HG02943 (cell line): ENCODE data around the gene CRYBG2.
"Not testable (repeated sequence)": the region's sequence is repeated elsewhere in the genome, so short reads cannot be mapped to it uniquely, and the experiment has no call there.

Source experiments
- ATAC-seq: cut with Tn5 transposase; IDR thresholded peaks from one replicate; pipeline ENCODE4 v1.9.1; 2021; ENCODE audit warnings: mild to moderate bottlenecking, low read depth, moderate library complexity; ENCODE audit not compliant: unreplicated experiment

The CRYBG2 gene

GRCh38 chr1:26351590-26352337 is 2.2 kb downstream of the CRYBG2 start:
- no peak for ATAC-seq

DNA sequence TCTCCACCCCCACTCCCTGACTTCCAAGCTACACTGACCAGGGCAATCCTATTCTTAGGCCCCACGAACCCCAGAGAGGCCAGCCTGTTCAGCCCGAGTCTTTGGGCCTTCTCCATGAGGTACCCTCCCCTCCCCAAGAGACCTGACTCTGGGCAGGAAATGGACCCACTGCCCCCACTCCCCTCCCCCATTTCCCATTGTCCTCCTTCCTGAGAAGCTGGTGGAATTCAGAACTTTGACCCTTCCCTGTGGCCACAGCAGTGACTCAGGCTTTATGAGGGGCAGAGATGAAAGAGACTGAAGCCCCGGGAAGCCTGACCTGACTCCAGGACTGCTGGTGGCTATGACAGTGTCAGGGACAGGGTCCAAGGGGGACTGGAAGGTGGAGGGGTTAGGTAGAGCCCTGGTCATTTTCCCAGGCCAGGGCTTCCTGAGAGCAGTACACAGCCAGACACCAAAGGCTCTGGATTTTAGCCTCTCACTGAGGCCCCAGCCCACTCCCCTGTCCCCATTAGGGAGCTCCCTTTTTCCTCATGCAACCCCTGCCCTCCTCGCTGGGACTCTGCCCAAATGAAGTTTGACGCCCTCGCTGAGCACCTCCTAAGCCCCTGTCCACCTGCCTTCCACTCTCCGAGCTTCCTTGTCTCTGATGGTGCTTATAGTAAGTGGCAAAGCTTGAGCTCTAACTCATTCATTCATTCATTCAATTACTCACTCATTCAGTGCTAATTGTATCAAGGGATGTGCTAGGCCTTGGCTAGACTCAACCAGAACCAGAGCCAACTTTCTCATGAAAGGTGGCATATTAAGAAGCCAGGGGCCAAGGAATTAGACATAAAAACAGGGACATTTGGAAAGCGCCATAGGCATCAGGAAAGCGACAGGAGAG is 3.0 kb downstream of the CRYBG2 start:
- no peak for ATAC-seq

GRCh38 chr1:26350343-26350700 is 3.6 kb downstream of the CRYBG2 start:
- no peak for ATAC-seq

DNA sequence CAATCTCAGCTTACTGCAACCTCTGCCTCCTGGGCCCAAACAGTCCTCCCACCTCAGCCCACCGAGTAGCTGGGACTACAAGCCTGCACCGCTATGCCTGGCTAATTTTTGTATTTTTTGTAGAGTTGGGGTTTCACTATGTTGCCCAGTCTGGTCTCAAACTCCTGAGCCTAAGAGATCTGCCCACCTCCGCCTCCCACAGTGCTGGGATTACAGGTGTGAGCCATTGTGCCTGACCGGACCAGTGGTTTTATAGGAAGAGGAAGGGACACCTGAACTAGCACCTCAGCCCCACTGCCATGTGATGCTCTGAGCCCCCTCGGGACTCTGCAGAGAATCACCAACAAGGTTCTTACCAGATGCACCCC is 4.1 kb downstream of the CRYBG2 start:
- no peak for ATAC-seq

DNA sequence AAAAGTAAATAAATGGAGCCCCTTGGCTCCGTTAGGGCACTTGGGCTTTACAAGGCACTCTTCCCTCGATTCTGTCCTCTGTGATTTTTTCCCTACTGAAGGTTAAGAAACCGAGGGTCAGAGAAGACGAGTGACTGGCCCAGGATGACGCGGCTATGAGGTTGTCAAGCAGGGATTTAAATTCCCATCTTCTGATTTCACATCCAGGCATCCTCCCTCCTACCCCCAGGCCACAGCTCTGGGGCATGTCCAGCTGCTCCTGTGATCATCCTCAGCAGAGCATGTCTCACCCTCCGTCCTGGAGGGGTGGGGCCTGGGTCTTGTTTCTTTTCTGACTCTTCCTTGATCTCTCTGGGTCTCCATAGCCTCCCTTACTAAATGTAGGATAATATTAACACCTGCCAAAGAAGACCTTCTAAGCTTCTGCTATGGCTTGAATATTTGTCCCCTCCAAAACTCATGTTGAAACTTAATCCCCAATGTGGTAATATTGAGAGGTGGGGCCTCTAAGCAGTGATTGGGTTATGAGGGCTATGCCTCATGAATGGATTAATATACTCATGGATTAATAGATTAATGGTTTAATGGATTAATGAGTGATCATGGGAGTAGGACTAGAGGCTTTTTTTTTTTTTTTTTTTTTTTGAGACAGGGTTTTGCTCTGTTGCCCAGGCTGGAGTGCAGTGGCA is 4.6 kb downstream of the CRYBG2 start:
- ATAC-seq: no peak

DNA sequence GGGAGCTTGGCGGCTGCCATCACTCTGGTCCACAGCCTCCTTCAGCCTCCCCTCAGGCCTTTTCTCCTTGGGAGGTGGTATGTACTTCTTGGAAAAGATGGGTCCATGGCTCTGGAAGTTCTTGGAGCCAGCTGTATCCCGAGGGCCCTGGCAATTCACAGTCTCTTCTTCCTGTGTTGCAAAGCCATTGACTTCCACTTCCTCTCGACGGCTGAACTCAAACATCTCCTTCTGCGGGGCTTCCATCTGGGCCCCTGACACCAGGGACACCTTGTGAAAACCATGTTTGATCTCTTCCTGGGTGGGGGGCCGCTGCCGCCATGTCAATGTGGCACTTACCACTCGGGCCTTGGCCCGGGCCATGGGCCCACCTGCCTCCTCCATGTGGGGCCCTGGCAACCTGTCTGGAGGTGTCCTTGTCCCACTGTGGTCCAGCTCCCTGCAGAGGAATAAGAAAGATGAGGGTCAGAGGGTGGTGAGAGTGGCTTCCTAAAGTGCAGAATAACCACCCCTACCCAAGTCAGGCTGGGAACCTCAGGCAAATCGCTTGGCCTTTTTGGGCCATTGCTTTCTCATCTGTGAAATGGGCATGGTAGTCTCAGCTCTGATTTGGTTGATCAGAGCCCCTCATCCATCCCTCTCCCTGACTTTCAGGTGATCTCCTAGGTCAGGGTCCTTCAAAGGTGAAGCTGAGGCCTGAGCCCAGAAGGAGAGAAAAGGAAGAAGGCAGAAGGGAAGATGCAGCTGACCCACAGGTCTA is 7.5 kb downstream of the CRYBG2 start:
- no peak for ATAC-seq

DNA sequence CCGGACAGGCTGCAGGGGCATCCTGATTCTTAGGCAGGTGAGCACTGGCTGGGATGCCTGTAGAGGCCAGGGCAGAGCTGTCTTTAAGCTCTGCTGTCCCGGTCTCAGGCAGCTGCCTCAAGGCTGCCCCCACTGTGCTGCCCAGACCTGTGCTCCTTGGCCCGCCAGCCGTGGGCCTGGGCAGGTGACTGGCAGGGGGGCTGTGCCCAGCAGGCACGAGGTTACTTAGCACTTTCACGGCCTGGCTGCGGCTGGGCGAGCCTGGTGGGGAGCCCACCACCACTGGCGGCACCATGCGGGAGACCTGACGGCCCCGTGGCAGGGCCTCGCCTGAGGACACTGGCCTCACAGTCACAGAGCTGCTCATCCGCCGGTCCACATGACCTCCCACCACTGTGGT is 8.2 kb downstream of the CRYBG2 start:
- ATAC-seq: no peak

- no peak for ATAC-seq
Measured at GRCh38 chr1:26344147-26344920, 9.6 kb downstream of the CRYBG2 start.

GRCh38 chr1:26340047-26340481 is 13.9 kb downstream of the CRYBG2 start:
- ATAC-seq: no peak

- no peak for ATAC-seq
Measured at GRCh38 chr1:26338670-26339069, 15.3 kb downstream of the CRYBG2 start.

GRCh38 chr1:26337625-26338024 is 16.3 kb downstream of the CRYBG2 start:
- ATAC-seq: no peak

DNA sequence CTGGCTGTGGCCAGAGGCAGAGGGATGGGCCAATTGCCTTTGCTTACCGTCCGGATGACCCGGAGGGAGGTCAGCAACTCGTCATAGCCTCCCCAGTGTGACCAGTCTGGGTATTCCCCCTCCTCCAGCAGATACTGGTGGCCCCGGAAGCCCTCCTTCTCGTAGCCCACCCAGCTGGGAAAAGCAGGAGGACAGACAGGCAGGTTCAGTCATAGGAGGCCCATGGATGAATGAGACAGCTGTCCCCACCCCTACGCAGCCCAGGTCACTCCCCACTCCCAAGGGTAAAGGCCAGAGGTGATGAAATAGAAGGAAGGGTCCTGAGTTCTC is 16.8 kb downstream of the CRYBG2 start:
- no peak for ATAC-seq

DNA sequence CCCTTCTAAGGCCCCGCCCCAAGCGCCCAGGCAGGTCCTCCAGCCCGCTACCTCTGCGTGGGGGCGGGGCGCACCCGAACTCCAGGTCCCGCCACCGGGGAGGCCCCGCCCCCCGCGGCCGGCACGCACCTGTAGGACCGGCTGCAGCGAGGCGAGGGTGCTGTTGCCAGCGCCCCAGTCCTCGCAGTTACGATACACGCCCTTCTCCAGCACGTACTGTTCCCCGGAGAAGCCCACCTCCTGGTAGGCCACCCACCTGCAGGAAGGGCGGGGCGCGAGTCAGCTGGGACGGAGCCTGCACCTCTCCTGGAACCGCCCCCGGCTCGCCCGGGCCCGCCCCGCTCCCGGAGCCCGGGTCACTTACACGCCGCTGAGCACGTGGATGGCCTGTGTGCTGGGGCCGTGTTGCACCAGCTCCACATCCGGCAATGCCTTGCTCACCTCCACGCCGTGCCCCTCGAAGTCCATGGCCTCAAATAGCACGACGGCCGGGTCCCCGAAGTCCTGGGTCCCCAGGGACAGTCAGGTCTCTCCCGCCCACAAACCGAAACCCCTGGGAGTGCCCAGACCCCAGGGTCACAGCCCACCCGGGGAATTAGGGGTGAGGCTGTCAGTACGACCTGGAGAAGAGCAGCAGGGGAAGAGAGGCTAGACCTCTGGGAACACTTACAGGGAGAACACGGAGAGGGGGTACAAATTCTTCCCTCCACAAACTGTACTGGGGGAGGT is 17.3 kb downstream of the CRYBG2 start:
- ATAC-seq: no peak

DNA sequence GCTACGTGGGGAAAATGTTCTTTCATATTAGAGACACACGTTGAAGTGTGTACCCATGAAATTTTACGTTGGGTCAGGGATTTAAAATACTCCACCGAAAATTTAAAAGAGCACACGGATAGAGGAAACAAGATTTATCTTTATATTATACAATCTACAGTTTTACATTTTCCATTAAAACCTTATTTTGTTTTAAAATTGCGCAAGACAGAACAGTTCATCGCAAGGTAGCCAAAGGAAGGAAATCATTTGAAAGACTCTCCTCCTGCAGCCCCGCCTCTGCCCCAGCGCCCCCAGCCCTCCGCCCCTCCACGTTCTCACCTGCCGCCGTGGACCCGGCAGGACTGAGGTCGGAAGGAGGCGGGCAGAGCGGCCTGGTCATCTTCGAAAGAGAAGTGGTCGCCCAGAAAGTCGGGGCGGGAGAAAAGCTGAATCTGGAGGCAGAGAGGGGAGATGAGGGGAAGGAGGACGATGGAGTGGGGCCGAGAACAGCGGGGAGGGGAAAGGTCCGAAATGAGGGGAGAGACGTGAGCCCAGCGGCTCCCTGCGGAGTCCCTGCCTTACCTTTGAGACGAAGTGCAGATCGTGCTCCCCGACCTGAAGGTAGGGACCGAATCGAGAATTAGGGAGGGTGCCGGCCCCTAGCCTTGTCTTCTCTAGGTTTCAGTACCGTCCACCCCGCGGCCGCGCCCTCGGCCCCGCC is 18.0 kb downstream of the CRYBG2 start:
- no peak for ATAC-seq

GRCh38 chr1:26333312-26333711 is 20.6 kb downstream of the CRYBG2 start:
- not testable (repeated sequence) for ATAC-seq

GRCh38 chr1:26330276-26330675 is 23.7 kb downstream of the CRYBG2 start:
- ATAC-seq: no peak

DNA sequence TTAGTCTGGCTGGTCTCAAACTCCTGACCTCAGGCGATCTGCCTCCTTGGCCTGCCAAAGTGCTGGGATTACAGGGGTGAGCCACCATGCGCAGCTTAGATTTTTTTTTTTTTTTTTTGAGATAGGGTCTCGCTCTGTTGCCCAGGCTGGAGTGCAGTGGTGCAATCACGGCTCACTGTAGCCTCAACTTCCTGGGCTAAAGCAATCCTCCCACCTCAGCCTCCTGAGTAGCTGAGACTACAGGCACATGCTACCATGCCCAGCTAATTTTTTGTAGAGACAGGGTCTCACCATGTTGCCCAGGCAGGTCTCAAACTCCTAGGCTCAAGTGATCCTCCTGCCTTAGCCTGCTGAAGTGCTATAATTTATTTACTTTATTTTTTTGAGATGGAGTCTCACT is 24.6 kb downstream of the CRYBG2 start:
- not testable (repeated sequence) for ATAC-seq

- no peak for ATAC-seq
Measured at GRCh38 chr1:26328597-26328996, 25.3 kb downstream of the CRYBG2 start.

- no peak for ATAC-seq
Measured at GRCh38 chr1:26327956-26328362, 26.0 kb downstream of the CRYBG2 start.
